ENCODE data around the gene MCCC2. TPM values are rescaled to one million over a fixed set of nuclear protein-coding genes. Genes with fewer than 3 reads are reported as not detected.

MCCC2 gene
- total and polyA plus RNA-seq, 2 of the 13 experiments (the other 11 are each of a cell fraction or from before 2014, with no cell fraction given): 44.8 to 83.6 TPM

DNA sequence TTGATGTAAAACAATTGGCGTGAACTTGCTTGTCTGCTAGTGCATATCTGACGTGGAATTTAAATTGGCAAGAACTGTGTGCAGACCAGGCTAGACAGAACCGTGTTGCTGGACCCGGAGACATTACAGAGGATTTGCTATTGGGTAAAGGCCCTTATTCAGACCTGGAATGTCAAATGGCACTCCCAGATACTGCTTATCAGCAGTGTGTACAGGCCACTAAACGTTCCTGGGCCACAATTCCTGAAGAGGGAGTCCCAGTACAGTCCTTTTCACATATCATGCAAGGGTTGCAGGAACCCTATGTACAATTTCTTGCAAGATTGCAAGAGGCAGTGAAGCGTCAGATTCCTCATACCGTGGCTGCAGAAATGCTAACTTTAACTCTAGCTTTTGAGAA, 13.5 kb upstream of the MCCC2 start (continued):
- TF ChIP-seq, protein P1, sequence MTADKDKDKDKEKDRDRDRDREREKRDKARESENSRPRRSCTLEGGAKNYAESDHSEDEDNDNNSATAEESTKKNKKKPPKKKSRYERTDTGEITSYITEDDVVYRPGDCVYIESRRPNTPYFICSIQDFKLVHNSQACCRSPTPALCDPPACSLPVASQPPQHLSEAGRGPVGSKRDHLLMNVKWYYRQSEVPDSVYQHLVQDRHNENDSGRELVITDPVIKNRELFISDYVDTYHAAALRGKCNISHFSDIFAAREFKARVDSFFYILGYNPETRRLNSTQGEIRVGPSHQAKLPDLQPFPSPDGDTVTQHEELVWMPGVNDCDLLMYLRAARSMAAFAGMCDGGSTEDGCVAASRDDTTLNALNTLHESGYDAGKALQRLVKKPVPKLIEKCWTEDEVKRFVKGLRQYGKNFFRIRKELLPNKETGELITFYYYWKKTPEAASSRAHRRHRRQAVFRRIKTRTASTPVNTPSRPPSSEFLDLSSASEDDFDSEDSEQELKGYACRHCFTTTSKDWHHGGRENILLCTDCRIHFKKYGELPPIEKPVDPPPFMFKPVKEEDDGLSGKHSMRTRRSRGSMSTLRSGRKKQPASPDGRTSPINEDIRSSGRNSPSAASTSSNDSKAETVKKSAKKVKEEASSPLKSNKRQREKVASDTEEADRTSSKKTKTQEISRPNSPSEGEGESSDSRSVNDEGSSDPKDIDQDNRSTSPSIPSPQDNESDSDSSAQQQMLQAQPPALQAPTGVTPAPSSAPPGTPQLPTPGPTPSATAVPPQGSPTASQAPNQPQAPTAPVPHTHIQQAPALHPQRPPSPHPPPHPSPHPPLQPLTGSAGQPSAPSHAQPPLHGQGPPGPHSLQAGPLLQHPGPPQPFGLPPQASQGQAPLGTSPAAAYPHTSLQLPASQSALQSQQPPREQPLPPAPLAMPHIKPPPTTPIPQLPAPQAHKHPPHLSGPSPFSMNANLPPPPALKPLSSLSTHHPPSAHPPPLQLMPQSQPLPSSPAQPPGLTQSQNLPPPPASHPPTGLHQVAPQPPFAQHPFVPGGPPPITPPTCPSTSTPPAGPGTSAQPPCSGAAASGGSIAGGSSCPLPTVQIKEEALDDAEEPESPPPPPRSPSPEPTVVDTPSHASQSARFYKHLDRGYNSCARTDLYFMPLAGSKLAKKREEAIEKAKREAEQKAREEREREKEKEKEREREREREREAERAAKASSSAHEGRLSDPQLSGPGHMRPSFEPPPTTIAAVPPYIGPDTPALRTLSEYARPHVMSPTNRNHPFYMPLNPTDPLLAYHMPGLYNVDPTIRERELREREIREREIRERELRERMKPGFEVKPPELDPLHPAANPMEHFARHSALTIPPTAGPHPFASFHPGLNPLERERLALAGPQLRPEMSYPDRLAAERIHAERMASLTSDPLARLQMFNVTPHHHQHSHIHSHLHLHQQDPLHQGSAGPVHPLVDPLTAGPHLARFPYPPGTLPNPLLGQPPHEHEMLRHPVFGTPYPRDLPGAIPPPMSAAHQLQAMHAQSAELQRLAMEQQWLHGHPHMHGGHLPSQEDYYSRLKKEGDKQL (CRISPR knock-in tag; IDR thresholded peaks at IDR 0.05; ENCODE audit: low read depth): no peak
- TF ChIP-seq ZIK1 (CRISPR knock-in tag; IDR thresholded peaks at IDR 0.05; ENCODE audit: borderline replicate concordance, low read depth): no peak
- TF ChIP-seq TBX3 (IDR thresholded peaks at IDR 0.05; ENCODE audit: borderline replicate concordance): no peak
- TF ChIP-seq STAG1 (CRISPR knock-in tag; IDR thresholded peaks at IDR 0.05): peak; percentile 50
- TF ChIP-seq, protein P2, sequence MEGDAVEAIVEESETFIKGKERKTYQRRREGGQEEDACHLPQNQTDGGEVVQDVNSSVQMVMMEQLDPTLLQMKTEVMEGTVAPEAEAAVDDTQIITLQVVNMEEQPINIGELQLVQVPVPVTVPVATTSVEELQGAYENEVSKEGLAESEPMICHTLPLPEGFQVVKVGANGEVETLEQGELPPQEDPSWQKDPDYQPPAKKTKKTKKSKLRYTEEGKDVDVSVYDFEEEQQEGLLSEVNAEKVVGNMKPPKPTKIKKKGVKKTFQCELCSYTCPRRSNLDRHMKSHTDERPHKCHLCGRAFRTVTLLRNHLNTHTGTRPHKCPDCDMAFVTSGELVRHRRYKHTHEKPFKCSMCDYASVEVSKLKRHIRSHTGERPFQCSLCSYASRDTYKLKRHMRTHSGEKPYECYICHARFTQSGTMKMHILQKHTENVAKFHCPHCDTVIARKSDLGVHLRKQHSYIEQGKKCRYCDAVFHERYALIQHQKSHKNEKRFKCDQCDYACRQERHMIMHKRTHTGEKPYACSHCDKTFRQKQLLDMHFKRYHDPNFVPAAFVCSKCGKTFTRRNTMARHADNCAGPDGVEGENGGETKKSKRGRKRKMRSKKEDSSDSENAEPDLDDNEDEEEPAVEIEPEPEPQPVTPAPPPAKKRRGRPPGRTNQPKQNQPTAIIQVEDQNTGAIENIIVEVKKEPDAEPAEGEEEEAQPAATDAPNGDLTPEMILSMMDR (CRISPR knock-in tag; IDR thresholded peaks at IDR 0.05): peak; percentile 44; the same call in 1 of the 2 replicates
- TF ChIP-seq, protein P3, sequence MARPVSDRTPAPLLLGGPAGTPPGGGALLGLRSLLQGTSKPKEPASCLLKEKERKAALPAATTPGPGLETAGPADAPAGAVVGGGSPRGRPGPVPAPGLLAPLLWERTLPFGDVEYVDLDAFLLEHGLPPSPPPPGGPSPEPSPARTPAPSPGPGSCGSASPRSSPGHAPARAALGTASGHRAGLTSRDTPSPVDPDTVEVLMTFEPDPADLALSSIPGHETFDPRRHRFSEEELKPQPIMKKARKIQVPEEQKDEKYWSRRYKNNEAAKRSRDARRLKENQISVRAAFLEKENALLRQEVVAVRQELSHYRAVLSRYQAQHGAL (CRISPR knock-in tag; IDR thresholded peaks at IDR 0.05; ENCODE audit: not compliant biosample characterization): no peak
- TF ChIP-seq, protein P4, sequence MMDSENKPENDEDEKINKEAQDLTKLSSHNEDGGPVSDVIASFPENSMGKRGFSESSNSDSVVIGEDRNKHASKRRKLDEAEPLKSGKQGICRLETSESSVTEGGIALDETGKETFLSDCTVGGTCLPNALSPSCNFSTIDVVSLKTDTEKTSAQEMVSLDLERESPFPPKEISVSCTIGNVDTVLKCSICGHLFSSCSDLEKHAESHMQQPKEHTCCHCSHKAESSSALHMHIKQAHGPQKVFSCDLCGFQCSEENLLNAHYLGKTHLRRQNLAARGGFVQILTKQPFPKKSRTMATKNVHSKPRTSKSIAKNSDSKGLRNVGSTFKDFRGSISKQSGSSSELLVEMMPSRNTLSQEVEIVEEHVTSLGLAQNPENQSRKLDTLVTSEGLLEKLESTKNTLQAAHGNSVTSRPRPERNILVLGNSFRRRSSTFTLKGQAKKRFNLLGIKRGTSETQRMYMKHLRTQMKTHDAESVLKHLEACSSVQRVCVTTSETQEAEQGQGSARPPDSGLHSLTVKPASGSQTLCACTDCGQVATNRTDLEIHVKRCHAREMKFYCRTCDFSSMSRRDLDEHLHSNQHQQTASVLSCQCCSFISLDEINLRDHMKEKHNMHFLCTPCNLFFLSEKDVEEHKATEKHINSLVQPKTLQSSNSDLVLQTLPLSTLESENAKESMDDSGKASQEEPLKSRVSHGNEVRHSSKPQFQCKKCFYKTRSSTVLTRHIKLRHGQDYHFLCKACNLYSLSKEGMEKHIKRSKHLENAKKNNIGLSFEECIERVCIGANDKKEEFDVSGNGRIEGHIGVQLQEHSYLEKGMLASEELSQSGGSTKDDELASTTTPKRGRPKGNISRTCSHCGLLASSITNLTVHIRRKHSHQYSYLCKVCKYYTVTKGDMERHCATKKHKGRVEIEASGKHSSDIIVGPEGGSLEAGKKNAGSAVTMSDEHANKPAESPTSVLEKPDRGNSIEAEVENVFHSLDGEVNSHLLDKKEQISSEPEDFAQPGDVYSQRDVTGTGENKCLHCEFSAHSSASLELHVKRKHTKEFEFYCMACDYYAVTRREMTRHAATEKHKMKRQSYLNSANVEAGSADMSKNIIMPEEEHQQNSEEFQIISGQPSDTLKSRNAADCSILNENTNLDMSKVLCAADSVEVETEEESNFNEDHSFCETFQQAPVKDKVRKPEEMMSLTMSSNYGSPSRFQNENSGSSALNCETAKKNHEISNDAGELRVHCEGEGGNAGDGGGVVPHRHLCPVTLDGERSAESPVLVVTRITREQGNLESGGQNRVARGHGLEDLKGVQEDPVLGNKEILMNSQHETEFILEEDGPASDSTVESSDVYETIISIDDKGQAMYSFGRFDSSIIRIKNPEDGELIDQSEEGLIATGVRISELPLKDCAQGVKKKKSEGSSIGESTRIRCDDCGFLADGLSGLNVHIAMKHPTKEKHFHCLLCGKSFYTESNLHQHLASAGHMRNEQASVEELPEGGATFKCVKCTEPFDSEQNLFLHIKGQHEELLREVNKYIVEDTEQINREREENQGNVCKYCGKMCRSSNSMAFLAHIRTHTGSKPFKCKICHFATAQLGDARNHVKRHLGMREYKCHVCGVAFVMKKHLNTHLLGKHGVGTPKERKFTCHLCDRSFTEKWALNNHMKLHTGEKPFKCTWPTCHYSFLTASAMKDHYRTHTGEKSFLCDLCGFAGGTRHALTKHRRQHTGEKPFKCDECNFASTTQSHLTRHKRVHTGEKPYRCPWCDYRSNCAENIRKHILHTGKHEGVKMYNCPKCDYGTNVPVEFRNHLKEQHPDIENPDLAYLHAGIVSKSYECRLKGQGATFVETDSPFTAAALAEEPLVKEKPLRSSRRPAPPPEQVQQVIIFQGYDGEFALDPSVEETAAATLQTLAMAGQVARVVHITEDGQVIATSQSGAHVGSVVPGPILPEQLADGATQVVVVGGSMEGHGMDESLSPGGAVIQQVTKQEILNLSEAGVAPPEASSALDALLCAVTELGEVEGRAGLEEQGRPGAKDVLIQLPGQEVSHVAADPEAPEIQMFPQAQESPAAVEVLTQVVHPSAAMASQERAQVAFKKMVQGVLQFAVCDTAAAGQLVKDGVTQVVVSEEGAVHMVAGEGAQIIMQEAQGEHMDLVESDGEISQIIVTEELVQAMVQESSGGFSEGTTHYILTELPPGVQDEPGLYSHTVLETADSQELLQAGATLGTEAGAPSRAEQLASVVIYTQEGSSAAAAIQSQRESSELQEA (CRISPR knock-in tag; IDR thresholded peaks at IDR 0.05; ENCODE audit: not compliant biosample characterization): no peak

All from HepG2 (cell line).